ENCODE data around the gene ERCC5. TPM values are rescaled to one million over a fixed set of nuclear protein-coding genes. Genes with fewer than 3 reads are reported as not detected.

ERCC5 gene
- total and polyA plus RNA-seq, 9 of the 15 experiments (the other 6 are each of a cell fraction or from before 2014, with no cell fraction given) = 7.4 to 43.1 (median 33.9) TPM

GRCh38 chr13:102897371-102898138 lies 51.7 kb downstream of the ERCC5 start (continued):
- no peak for TF ChIP-seq ZNF280B (CRISPR knock-in tag; IDR thresholded peaks at IDR 0.05)
- no peak for TF ChIP-seq CBFA2T3 (IDR thresholded peaks at IDR 0.05)
- no peak for TF ChIP-seq SNAPC5 (CRISPR knock-in tag; IDR thresholded peaks at IDR 0.05)
- no peak for TF ChIP-seq FOXK1 (CRISPR knock-in tag; IDR thresholded peaks at IDR 0.05; ENCODE audit: borderline replicate concordance)
- TF ChIP-seq ZNF232 (CRISPR knock-in tag; IDR thresholded peaks at IDR 0.05) = no peak
- no peak for TF ChIP-seq HDAC2 (IDR thresholded peaks at IDR 0.05)
- TF ChIP-seq BRF2 (IDR thresholded peaks at IDR 0.05; ENCODE audit: borderline replicate concordance, insufficient read depth, insufficient read length) = no peak
- TF ChIP-seq KHSRP (IDR thresholded peaks at IDR 0.05) = no peak
- no peak for TF ChIP-seq ZBTB8A (IDR thresholded peaks at IDR 0.05; ENCODE audit: partially characterized antibody)
- no peak for TF ChIP-seq FOXA3 (CRISPR knock-in tag; conservative IDR thresholded peaks at IDR 0.05 in 1 of 2, IDR thresholded peaks at IDR 0.05 in 1 of 2)
- TF ChIP-seq GATAD2A (IDR thresholded peaks at IDR 0.05) = no peak
- no peak for TF ChIP-seq PHF20 (IDR thresholded peaks at IDR 0.05; ENCODE audit: partially characterized antibody)
- TF ChIP-seq U2AF2 (optimal IDR thresholded peaks at IDR 0.05; ENCODE audit: low read depth, low read length) = no peak
- no peak for TF ChIP-seq BCL6 (CRISPR knock-in tag; IDR thresholded peaks at IDR 0.05)

All from K562 (cell line).